ENCODE measurements around the gene PAM. TPM values are rescaled to one million over a fixed set of nuclear protein-coding genes. Genes with fewer than 3 reads are reported as not detected.

The PAM gene
- total and polyA plus RNA-seq, 8 donors: 27.4 to 322 (median 93.9) TPM

DNA sequence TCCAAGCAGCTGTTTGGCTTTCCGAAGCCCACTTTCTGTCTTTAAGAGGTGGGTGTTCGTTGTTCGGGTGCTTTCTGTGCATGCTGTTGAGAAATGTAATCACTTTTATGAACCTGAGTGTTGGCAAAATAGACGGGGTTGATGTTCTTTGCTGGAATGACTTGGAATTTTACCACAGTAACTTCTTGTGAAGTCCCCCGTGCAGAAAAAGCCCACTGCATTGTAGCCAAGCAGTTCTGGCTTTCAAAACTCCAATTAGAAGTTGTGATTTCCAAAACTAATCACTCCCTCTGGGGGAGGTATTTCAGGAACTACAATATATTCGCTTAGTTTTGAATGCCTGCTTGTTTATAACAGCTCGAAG is 111.1 kb downstream of the PAM start:
- intact Hi-C loops (cut with DNase I; ENCODE audit: low total_unique reads): no loop called here
- 2 to 6% (median 6%) methylated on average over 7 of the region's 7 CpGs for WGBS, 5 donors
- H3K9me3 ChIP-seq: no peaks in the 10 kb centered on the region
- no peak for TF ChIP-seq EP300 (IDR thresholded peaks at IDR 0.05)
- H3K36me3 ChIP-seq: peaks cover 0 to 4% (median 0%) of the 10 kb centered on the region in 4 donors
- peak overlapping the region; percentile 49 to 89 (median 81) for H3K27ac ChIP-seq
- peaks cover 0 to 47% (median 21%) of the 10 kb centered on the region in 4 donors for H3K4me1 ChIP-seq
- no peaks in the 10 kb centered on the region for H3K27me3 ChIP-seq
- H3K4me3 ChIP-seq: peak overlapping the region; percentile 48 to 71 (median 62)
- no peak for DNase-seq

GRCh38 chr5:102867992-102868662 is 113.0 kb downstream of the PAM start:
- intact Hi-C loops (cut with DNase I; ENCODE audit: low total_unique reads): no loop called here
- H3K9me3 ChIP-seq: no peaks in the 10 kb centered on the region
- H3K36me3 ChIP-seq: peaks cover 0 to 4% (median 0%) of the 10 kb centered on the region in 4 donors
- H3K27me3 ChIP-seq: no peaks in the 10 kb centered on the region
- WGBS, 5 donors: 85 to 92% (median 90%) methylated on average over 3 of the region's 3 CpGs
- H3K4me1 ChIP-seq: peaks cover 0 to 44% (median 21%) of the 10 kb centered on the region in 4 donors
- no peak overlapping the region for H3K27ac ChIP-seq
- no peak for DNase-seq
- no peak for TF ChIP-seq POLR2A (IDR thresholded peaks at IDR 0.05)
- no peak for TF ChIP-seq POLR2AphosphoS5 (IDR thresholded peaks at IDR 0.05)
- TF ChIP-seq, protein P1, sequence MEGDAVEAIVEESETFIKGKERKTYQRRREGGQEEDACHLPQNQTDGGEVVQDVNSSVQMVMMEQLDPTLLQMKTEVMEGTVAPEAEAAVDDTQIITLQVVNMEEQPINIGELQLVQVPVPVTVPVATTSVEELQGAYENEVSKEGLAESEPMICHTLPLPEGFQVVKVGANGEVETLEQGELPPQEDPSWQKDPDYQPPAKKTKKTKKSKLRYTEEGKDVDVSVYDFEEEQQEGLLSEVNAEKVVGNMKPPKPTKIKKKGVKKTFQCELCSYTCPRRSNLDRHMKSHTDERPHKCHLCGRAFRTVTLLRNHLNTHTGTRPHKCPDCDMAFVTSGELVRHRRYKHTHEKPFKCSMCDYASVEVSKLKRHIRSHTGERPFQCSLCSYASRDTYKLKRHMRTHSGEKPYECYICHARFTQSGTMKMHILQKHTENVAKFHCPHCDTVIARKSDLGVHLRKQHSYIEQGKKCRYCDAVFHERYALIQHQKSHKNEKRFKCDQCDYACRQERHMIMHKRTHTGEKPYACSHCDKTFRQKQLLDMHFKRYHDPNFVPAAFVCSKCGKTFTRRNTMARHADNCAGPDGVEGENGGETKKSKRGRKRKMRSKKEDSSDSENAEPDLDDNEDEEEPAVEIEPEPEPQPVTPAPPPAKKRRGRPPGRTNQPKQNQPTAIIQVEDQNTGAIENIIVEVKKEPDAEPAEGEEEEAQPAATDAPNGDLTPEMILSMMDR (IDR thresholded peaks at IDR 0.05): no peak
- no peak for TF ChIP-seq EP300 (IDR thresholded peaks at IDR 0.05)
- H3K4me3 ChIP-seq: no peak overlapping the region

- WGBS, 5 donors: 96 to 100% (median 100%) methylated on average over 1 of the region's 1 CpG
- H3K36me3 ChIP-seq: peaks cover 0 to 7% (median 0%) of the 10 kb centered on the region in 4 donors
- no peaks in the 10 kb centered on the region for H3K27me3 ChIP-seq
- no peaks in the 10 kb centered on the region for H3K9me3 ChIP-seq
- no peak for DNase-seq
- no peak overlapping the region for H3K4me3 ChIP-seq
- intact Hi-C loops (cut with DNase I; ENCODE audit: low total_unique reads): no loop called here
- H3K27ac ChIP-seq: no peak overlapping the region
- TF ChIP-seq POLR2AphosphoS5 (IDR thresholded peaks at IDR 0.05) (no peak), POLR2A (IDR thresholded peaks at IDR 0.05) (no peak), EP300 (IDR thresholded peaks at IDR 0.05) (no peak)
- TF ChIP-seq, protein P1 (IDR thresholded peaks at IDR 0.05): no peak
- peaks cover 0 to 37% (median 21%) of the 10 kb centered on the region in 4 donors for H3K4me1 ChIP-seq
These were observed 114.1 kb downstream of the PAM start for GRCh38 chr5:102869230-102869629.

DNA sequence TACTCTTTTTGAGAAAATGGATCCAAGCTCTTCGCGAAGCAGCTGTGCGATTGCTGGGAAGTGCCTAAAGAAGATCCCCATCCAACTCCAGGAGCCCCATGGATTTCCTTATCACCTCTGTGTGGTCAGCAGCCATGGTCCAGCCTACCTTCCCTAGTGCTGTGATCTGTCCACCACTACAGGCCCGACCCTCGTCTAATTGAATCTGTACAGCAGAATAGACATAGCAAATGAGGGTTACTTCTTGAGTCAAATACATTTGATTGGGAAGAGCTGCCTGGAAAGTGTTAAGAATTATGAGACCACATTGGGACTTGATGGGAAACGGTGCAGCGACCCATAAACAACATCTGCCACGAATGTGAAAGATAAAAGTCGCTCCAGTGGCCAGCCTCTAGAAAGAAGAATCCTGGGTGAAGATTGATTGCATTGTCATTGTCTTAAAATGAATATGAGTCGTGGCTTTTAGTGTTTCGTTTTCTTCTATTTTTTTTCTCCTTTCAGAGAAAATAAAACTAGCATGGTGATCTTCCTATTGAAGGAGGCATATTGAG is 118.4 kb downstream of the PAM start:
- H3K4me3 ChIP-seq: no peak overlapping the region
- no peaks in the 10 kb centered on the region for H3K27me3 ChIP-seq
- TF ChIP-seq EP300 (IDR thresholded peaks at IDR 0.05) (no peak), POLR2A (IDR thresholded peaks at IDR 0.05) (no peak), POLR2AphosphoS5 (IDR thresholded peaks at IDR 0.05) (no peak)
- TF ChIP-seq, protein P1 (IDR thresholded peaks at IDR 0.05): no peak
- H3K4me1 ChIP-seq: peaks cover 0 to 10% (median 5%) of the 10 kb centered on the region in 4 donors
- 80 to 93% (median 89%) methylated on average over 11 of the region's 11 CpGs for WGBS, 5 donors
- intact Hi-C loops (cut with DNase I; ENCODE audit: low total_unique reads): no loop called here
- H3K9me3 ChIP-seq: no peaks in the 10 kb centered on the region
- no peak for DNase-seq
- H3K27ac ChIP-seq: no peak overlapping the region
- H3K36me3 ChIP-seq: peaks cover 0 to 7% (median 0%) of the 10 kb centered on the region in 4 donors

- 62 to 72% (median 64%) methylated on average over 5 of the region's 5 CpGs for WGBS, 5 donors
These were observed 118.9 kb downstream of the PAM start for GRCh38 chr5:102874054-102874453.

More at GRCh38 chr5:102874054-102874453, 118.9 kb downstream of the PAM start:
- Histone ChIP-seq H3K27me3 (no peaks in the 10 kb centered on the region), H3K9me3 (no peaks in the 10 kb centered on the region), H3K36me3 (peaks cover 0 to 7% (median 0%) of the 10 kb centered on the region in 4 donors), H3K4me3 (no peak overlapping the region), H3K27ac (no peak overlapping the region), H3K4me1 (peaks cover 0 to 9% (median 5%) of the 10 kb centered on the region in 4 donors)
- TF ChIP-seq POLR2AphosphoS5 (IDR thresholded peaks at IDR 0.05) (no peak), EP300 (IDR thresholded peaks at IDR 0.05) (no peak), POLR2A (IDR thresholded peaks at IDR 0.05) (no peak)
- TF ChIP-seq, protein P1 (IDR thresholded peaks at IDR 0.05): no peak
- no peak for DNase-seq
- intact Hi-C loops (cut with DNase I; ENCODE audit: low total_unique reads): no loop called here
